UCSD-AML1 (cell line): ENCODE measurements around the gene CACNB1.
"Not testable (repeated sequence)": the region's sequence is repeated elsewhere in the genome, so short reads cannot be mapped to it uniquely, and the experiment has no call there.

Experiments
- DNase-seq: peaks from one replicate; lab custom pipeline; 2025; ENCODE audit not compliant: unreplicated experiment; lab: John Stamatoyannopoulos, UW

Gene CACNB1

DNA sequence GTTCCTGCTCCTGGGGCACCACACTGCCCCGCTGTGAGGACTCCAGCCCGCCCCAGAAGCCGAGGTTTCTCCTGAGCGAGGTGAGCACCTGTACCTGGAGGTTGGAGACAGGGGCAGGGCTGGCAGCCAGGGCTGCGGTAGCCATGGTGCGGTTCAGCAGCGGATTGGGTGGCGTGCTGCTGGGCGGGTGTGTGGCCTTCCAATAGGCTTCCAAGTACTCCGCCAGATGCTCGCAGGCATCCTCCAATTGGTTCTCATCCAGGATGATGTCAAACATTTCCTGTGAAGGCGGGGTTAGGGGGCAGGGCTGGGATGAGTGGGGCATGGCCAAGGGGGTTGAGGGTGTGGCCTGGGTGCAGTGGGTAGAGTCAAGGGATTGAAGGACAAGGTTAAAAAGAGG lies 20.2 kb downstream of the CACNB1 start:
- no peak for DNase-seq

DNA sequence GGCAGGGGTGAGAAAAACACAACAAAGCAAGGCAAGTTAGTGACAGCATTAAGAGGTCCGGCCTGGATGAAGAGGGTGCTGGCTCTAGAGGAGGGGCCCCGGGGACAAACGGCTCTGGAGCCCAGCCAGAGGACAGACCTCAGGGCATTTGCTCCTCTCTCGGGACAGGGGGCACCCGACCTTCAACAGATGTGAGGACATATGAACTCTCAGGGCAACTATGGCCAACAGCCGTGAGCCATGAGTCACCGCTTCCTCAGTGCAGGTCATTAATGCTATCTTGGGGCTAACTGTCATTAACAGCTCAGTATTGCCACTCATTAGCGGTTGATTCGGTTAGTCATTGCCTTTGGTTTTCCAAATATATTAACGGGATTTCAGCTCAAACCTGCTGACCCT lies 21.8 kb downstream of the CACNB1 start:
- DNase-seq, result no peak

DNA sequence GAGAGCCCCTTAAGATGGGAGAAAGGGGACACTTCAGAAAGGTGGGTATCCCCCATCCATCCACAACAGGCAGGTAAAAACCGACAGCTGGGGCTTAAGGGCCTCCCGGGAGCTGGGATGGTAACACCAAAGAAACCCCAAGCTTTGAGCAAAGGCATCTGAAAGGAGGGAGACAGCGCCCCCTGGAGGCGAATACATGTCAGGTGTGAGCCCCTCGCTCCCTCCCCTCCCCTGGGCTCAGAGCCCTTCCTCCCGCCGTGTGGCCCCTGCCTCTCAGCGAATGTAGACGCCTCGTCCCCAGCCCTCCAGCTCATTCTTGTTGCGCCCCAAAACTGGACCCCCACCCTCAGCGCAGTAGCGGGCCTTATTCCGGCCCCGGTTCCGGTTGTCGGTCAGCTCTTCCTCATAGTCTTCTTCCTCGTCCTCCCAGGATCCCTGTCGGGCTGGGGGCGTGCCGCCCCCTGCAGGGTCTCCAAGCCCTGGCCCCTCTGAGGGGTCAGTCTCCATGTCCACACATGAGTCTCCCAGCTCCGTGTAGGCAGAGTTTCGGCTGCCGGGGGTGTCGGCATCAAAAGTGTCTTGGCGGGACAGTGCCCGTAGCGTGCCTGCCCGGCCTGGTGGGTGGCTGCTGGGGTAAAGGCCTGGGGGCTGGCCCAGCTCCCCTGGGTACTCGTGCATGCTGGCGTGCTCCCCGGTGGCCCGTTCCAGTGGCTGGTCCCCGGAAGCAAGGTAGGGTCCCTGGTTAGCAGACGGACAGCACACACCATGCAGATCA lies 22.4 kb downstream of the CACNB1 start:
- DNase-seq, result peak; percentile 73

- no peak for DNase-seq
Measured at GRCh38 chr17:39173526-39174274, 23.8 kb downstream of the CACNB1 start.

- no peak for DNase-seq
Measured at GRCh38 chr17:39173080-39173479, 24.4 kb downstream of the CACNB1 start.

- no peak for DNase-seq
Measured at GRCh38 chr17:39171933-39172332, 25.5 kb downstream of the CACNB1 start.

- DNase-seq, result no peak
Measured at GRCh38 chr17:39170558-39170957, 26.9 kb downstream of the CACNB1 start.

- no peak for DNase-seq
Measured at GRCh38 chr17:39170109-39170508, 27.4 kb downstream of the CACNB1 start.

DNA sequence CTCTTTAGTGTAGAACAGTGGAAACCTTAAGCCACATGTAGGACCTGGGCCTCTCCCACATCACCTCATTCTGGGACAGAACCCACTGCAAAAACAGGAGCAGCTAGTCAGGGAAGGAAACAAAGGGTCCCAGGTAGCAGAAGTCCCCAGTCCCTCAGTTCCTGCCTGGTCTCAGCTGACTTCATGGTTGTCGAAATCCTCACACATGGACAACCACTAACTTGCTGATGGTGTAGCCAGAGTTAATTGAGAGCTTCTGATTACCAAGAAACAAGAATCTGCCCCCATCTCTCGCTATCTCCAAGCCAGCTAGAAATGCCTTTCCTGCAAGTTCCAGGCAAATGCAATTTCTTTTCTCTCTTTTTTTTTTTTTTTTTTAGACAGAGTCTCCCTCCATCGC lies 28.0 kb downstream of the CACNB1 start:
- DNase-seq, result no peak

DNA sequence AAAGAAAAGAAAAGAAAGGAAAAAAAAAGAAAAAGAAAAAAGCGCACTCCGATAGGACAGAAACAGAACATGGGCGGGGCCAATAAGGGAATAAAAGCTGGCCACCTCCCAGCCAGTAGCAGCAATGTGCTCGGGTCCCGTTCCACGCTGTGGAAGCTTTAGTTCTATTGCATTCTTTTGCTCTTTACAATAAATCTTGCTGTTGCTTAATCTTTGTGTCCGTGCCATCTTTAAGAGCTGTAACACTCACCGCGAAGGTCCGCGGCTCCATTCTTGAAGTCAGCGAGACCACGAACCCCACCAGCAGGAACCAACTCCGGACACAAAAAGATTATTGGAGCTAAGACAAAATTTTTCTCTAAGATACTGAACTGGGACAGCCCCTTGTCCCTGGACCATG lies 28.4 kb downstream of the CACNB1 start:
- no peak for DNase-seq

DNA sequence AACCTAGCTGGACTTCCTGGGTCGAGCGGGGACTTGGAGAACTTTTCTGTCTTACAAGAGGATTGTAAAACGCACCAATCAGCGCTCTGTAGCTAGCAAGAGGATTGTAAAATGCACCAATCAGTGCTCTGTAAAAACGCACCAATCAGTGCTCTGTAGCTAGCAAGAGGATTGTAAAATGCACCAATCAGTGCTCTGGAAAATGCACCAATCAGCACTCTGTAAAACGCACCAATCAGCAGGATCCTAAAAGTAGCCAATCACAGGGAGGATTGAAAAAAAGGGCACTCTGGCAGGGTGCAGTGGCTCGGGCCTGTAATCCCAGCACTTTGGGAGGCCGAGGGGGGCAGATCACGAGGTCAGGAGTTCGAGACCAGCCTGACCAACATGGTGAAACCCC lies 29.0 kb downstream of the CACNB1 start:
- DNase-seq, result not testable (repeated sequence)

GRCh38 chr17:39167476-39167875 lies 30.0 kb downstream of the CACNB1 start:
- peak; percentile 80 for DNase-seq

DNA sequence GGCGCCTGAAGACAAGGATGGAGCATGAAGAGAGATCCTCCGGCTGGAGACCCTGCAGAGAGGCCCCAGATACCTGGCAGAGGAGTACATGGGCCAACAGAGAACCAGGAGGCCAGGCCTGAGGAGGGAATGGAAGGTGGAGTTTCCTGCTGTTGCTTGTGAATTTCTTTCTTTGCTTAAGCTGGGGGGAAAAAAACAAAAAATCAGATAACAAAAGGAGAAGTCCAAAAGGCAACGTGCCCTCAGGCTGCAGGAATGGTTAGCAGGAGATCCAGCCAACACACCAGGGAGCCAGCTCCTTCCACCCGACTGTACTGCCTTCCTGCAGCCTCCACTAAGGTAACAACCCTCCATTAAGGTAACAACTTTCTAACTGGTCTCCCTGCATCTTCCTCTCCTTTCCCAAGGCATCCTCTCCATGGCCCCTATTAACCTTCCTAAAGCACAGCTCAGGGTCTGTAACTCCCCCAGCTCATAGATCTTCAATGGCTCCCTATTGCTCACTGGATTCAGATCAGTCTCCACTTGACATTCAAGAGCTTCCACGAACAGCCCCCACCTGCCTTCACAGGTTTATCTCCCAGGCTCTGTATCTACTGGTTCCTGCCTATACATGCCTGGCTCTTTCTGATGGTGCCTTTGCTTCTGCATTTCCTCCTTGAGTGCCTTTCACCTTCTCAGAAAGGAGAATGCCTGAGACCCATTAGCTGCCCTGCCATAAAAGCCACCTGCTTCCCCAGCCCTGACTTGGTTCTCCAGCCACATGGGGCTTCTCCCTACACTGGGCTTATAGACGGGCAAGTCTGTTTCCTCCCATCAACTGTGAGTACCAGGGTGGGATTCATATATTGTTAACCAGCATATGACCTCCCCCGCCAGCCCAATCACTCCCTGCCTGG lies 30.8 kb downstream of the CACNB1 start:
- DNase-seq, result peak; percentile 41

DNA sequence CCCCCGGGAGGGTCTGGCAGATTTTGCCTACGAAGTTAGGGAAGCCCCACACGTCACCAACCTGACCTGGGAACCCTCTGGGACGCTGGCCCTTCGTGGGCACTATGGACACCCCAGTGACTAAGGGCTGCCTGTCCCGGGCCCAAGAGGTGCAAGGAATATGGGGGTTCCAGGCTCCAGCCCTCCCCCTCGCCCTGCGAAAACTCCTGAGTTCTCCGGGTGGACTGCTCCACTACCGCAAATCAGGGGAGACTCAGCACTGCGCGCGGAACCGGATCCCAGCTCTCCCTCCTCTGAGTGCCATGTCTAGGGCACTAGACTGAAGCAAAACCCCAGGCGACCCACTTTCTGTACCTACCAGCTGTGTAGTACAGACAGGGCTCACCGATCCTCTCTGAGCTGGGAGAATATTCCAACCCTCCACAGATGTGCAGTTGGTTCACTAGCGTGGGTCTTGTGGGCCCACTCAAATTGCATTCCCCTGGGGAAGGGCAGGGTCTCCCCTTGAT lies 31.6 kb downstream of the CACNB1 start, which contains the start of gene ARL5C:
Gene ARL5C, minus strand, starts transcription at position 321 of the 509 bp plus-strand sequence. CDS start 401 bp downstream, outside the sequence.
- DNase-seq, result no peak

DNA sequence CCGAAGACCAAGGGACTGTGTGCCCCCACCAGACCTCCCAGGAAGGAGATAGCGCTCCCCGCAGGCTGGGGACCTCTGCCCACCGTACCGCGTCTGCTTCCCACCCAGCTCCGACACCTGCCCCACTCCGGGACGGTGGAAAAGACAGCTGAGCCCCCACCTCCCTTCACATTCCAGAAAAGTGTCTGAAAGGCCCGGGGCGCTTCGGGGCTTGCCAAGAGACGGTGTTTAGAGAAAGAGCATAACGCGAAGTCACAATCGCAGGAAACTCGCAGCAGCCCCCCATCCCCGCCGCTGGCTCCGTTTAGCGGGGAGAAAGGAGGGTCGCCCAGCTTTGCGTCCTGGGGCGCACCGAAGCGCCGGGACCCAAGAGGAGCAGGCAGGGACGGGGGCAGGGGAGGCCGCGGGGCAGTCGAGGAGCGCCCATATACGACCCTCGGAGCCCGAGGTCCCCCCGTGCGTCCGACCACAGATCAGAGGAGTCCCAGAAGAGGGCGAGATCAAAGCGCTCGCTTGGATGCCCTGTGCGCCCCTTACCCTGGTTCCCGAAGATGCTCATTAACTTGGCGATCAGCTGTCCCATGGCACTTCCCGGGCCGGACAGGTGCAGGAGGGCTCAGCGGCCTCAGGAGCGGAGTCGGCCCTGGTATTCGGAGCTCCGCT lies 32.2 kb downstream of the CACNB1 start:
- DNase-seq, result no peak

DNA sequence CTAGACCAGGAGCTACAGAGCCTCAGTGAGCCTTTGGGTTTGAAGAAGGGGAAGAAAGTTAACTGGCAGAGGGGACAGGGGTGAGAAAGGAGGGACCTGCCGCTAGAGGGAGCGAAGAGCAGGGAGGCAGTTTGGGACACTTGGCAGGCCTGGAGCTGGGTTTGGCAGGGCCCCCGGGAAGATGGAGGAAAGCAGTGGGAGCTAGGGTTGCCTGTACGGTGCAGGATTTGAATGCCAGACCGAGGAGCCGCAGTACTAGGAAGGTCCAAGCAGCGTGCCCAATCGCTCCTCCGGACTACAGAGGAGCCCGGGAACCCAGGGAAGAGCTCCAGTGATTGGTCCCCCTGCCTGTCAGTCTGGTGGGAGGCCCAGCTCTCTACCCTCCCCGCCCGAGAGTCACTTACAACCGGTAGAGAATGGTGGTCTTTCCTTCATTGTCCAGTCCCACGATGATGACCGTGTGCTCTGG lies 32.8 kb downstream of the CACNB1 start:
- DNase-seq, result peak; percentile 73

DNA sequence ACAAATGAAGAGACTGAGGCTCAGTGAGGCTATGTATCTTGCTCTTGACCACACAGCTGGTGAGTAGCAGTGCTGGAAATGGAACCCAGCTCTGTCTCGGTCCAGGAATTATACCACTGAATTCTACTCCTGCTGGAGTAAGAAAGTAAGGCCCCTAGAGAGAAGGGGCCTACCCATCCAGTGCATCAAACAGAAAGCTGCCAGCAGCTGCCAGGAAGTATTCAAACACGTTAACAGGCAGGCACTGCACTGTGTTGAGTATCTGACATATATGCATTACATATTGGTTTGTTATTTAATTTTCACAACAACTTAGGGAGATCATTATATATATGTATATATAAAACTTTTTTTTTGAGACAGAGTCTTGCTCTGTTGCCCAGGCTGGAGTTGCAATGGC lies 35.5 kb downstream of the CACNB1 start:
- no peak for DNase-seq

DNA sequence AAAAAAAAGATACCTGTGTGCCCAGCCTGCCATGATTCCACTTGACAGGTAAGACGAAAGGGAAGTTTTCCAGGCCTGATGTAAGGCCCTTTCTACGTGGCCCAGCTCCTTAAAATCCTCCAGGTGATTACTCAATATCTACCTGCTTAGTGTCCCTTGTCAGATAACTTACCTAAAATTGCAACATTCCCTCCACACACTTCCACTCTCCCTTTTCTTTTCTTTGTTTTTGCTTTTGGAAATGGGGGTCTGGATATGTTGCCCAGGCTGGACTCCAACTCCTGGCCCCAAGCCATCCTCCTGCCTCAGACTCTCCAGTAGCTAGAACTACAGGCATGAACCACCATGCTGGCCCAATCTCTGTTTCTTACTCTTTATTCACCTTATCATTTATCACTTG lies 38.8 kb downstream of the CACNB1 start:
- no peak for DNase-seq

GRCh38 chr17:39156491-39156890 lies 41.0 kb downstream of the CACNB1 start:
- no peak for DNase-seq

DNA sequence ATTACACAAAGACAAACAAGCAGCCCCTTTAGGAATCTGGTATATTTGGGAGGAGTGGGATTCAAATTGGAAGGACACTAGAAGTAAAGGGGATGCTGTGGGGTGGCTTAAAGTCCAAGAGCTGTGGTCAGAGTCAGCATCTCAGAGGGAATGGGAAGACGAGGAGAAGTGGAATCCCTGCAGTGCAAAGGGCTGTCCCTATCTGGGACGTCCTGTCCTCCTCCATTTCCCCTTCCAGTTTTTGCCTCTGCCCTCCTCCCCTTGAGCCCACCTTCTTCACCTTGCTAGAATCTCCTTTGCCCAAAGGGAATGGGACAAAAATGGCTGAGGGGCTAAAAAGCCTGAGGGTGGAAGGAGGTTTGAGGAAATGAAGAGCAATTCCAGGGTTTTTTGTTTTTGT lies 41.8 kb downstream of the CACNB1 start:
- DNase-seq, result no peak
